ENCODE results near the gene NTM. TPM values are rescaled to one million over a fixed set of nuclear protein-coding genes. Genes with fewer than 3 reads are reported as not detected.

Gene NTM
- total and polyA plus RNA-seq, 2 of the 8 experiments (the other 6 are each of a cell fraction or from before 2014, with no cell fraction given), result 13.4 to 20.0 TPM

- TF ChIP-seq, protein P1, sequence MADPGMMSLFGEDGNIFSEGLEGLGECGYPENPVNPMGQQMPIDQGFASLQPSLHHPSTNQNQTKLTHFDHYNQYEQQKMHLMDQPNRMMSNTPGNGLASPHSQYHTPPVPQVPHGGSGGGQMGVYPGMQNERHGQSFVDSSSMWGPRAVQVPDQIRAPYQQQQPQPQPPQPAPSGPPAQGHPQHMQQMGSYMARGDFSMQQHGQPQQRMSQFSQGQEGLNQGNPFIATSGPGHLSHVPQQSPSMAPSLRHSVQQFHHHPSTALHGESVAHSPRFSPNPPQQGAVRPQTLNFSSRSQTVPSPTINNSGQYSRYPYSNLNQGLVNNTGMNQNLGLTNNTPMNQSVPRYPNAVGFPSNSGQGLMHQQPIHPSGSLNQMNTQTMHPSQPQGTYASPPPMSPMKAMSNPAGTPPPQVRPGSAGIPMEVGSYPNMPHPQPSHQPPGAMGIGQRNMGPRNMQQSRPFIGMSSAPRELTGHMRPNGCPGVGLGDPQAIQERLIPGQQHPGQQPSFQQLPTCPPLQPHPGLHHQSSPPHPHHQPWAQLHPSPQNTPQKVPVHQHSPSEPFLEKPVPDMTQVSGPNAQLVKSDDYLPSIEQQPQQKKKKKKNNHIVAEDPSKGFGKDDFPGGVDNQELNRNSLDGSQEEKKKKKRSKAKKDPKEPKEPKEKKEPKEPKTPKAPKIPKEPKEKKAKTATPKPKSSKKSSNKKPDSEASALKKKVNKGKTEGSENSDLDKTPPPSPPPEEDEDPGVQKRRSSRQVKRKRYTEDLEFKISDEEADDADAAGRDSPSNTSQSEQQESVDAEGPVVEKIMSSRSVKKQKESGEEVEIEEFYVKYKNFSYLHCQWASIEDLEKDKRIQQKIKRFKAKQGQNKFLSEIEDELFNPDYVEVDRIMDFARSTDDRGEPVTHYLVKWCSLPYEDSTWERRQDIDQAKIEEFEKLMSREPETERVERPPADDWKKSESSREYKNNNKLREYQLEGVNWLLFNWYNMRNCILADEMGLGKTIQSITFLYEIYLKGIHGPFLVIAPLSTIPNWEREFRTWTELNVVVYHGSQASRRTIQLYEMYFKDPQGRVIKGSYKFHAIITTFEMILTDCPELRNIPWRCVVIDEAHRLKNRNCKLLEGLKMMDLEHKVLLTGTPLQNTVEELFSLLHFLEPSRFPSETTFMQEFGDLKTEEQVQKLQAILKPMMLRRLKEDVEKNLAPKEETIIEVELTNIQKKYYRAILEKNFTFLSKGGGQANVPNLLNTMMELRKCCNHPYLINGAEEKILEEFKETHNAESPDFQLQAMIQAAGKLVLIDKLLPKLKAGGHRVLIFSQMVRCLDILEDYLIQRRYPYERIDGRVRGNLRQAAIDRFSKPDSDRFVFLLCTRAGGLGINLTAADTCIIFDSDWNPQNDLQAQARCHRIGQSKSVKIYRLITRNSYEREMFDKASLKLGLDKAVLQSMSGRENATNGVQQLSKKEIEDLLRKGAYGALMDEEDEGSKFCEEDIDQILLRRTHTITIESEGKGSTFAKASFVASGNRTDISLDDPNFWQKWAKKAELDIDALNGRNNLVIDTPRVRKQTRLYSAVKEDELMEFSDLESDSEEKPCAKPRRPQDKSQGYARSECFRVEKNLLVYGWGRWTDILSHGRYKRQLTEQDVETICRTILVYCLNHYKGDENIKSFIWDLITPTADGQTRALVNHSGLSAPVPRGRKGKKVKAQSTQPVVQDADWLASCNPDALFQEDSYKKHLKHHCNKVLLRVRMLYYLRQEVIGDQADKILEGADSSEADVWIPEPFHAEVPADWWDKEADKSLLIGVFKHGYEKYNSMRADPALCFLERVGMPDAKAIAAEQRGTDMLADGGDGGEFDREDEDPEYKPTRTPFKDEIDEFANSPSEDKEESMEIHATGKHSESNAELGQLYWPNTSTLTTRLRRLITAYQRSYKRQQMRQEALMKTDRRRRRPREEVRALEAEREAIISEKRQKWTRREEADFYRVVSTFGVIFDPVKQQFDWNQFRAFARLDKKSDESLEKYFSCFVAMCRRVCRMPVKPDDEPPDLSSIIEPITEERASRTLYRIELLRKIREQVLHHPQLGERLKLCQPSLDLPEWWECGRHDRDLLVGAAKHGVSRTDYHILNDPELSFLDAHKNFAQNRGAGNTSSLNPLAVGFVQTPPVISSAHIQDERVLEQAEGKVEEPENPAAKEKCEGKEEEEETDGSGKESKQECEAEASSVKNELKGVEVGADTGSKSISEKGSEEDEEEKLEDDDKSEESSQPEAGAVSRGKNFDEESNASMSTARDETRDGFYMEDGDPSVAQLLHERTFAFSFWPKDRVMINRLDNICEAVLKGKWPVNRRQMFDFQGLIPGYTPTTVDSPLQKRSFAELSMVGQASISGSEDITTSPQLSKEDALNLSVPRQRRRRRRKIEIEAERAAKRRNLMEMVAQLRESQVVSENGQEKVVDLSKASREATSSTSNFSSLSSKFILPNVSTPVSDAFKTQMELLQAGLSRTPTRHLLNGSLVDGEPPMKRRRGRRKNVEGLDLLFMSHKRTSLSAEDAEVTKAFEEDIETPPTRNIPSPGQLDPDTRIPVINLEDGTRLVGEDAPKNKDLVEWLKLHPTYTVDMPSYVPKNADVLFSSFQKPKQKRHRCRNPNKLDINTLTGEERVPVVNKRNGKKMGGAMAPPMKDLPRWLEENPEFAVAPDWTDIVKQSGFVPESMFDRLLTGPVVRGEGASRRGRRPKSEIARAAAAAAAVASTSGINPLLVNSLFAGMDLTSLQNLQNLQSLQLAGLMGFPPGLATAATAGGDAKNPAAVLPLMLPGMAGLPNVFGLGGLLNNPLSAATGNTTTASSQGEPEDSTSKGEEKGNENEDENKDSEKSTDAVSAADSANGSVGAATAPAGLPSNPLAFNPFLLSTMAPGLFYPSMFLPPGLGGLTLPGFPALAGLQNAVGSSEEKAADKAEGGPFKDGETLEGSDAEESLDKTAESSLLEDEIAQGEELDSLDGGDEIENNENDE (IDR thresholded peaks at IDR 0.05; ENCODE audit: insufficient replicate concordance, low read length), result no peak
- no peak for TF ChIP-seq ATF2 (IDR thresholded peaks at IDR 0.05; ENCODE audit: low read length)
- no peak for TF ChIP-seq HDAC2 (IDR thresholded peaks at IDR 0.05; ENCODE audit: borderline replicate concordance in 1 of 2, low read depth in 2 of 2, low read length in 2 of 2)
- TF ChIP-seq SRF (IDR thresholded peaks at IDR 0.05; ENCODE audit: low read depth, low read length), result no peak
- TF ChIP-seq ASH2L (IDR thresholded peaks at IDR 0.05; ENCODE audit: low read length), result no peak
Measured at GRCh38 chr11:131683131-131683530, 312.7 kb downstream of the NTM start (continued).
